HEK293 (cell line): ENCODE measurements around the gene CD177.
"Not testable (repeated sequence)": the region's sequence is repeated elsewhere in the genome, so short reads cannot be mapped to it uniquely, and the experiment has no call there.

Experiments
- CTCF ChIA-PET: fragments of 350-600 bp; formaldehyde crosslinking; extraction: SDS; loops from one replicate; lab custom pipeline; 2021; ENCODE audit warnings: antibody characterized with exemption; lab: Yijun Ruan, JAX
- POLR2A ChIA-PET: fragments of 300-600 bp; formaldehyde crosslinking; extraction: SDS; loops from one replicate; lab custom pipeline; 2020; ENCODE audit warnings: antibody characterized with exemption, inconsistent platforms; lab: Yijun Ruan, JAX
- H3K27ac ChIP-seq: fragments of 200-500 bp; sonication (Bioruptor generic); 2 replicates; pipeline ENCODE4 v1.5.1; 2014; ENCODE audit warnings: low read depth, low read length, control low read depth, inconsistent platforms; ENCODE audit errors: extremely low read depth
- H3K36me3 ChIP-seq, 2 experiments: fragments of 200-500 bp in 1 of 2; sonication (Bioruptor generic) in 1 of 2; 1 replicate in 1 of 2; 2 replicates in 1 of 2; pipeline ENCODE4 v1.5.1; 2014 to 2017; ENCODE audit warnings: inconsistent platforms in 2 of 2, low read length in 2 of 2; ENCODE audit not compliant: control insufficient read depth in 2 of 2, insufficient read depth in 1 of 2
- H3K4me1 ChIP-seq: fragments of 200-500 bp; sonication (Bioruptor generic); 2 replicates; pipeline ENCODE4 v1.5.1; 2014; ENCODE audit warnings: mild to moderate bottlenecking, low read length, inconsistent platforms; ENCODE audit not compliant: control insufficient read depth, insufficient read depth
- H3K4me3 ChIP-seq: 2 replicates; pipeline ENCODE4 v1.5.1; 2011; ENCODE audit warnings: low read depth, mild to moderate bottlenecking, control low read depth, low read length, moderate library complexity
- H3K9me3 ChIP-seq: fragments of 200-500 bp; sonication (Bioruptor generic); 2 replicates; pipeline ENCODE4 v1.5.1; 2014; ENCODE audit warnings: low read depth, low read length, inconsistent platforms; ENCODE audit not compliant: control insufficient read depth, insufficient read depth
- FEZF1 ChIP-seq: fragments of 450-650 bp; formaldehyde crosslinking; IDR thresholded peaks from 2 replicates; pipeline ENCODE4 v1.5.1; 2016; ENCODE audit warnings: missing biosample characterization, missing genetic modification characterization
- GLIS1 ChIP-seq: fragments of 450-650 bp; formaldehyde crosslinking; IDR thresholded peaks from 2 replicates; pipeline ENCODE4 v1.5.1; 2016; ENCODE audit warnings: missing biosample characterization, missing genetic modification characterization
- KLF17 ChIP-seq: fragments of 450-650 bp; formaldehyde crosslinking; IDR thresholded peaks from 2 replicates; pipeline ENCODE4 v1.5.1; 2016; ENCODE audit warnings: missing biosample characterization, missing genetic modification characterization
- KLF8 ChIP-seq: fragments of 450-650 bp; formaldehyde crosslinking; IDR thresholded peaks from 2 replicates; pipeline ENCODE4 v1.5.1; 2016; ENCODE audit warnings: missing biosample characterization, missing genetic modification characterization
- MZF1 ChIP-seq: fragments of 450-650 bp; formaldehyde crosslinking; IDR thresholded peaks from 2 replicates; pipeline ENCODE4 v1.5.1; 2017; ENCODE audit warnings: missing biosample characterization, missing genetic modification characterization, borderline replicate concordance
- OSR2 ChIP-seq: fragments of 450-650 bp; formaldehyde crosslinking; IDR thresholded peaks from 2 replicates; pipeline ENCODE4 v1.5.1; 2016; ENCODE audit warnings: missing biosample characterization, missing genetic modification characterization
- PRDM1 ChIP-seq: fragments of 450-650 bp; formaldehyde crosslinking; IDR thresholded peaks from 2 replicates; pipeline ENCODE4; 2016; ENCODE audit warnings: missing biosample characterization, missing genetic modification characterization
- PRDM10 ChIP-seq: fragments of 450-650 bp; formaldehyde crosslinking; IDR thresholded peaks from 2 replicates; pipeline ENCODE4 v1.5.1; 2016; ENCODE audit warnings: missing biosample characterization, missing genetic modification characterization
- SALL2 ChIP-seq: fragments of 450-650 bp; formaldehyde crosslinking; IDR thresholded peaks from 2 replicates; pipeline ENCODE4 v1.5.0; 2017; ENCODE audit warnings: missing biosample characterization, mild to moderate bottlenecking, missing genetic modification characterization, borderline replicate concordance
- WT1 ChIP-seq: fragments of 450-650 bp; formaldehyde crosslinking; IDR thresholded peaks from 2 replicates; pipeline ENCODE4 v1.5.1; 2016; ENCODE audit warnings: missing biosample characterization, missing genetic modification characterization
- ZBTB17 ChIP-seq: fragments of 450-650 bp; formaldehyde crosslinking; IDR thresholded peaks from 2 replicates; pipeline ENCODE4 v1.5.1; 2016; ENCODE audit warnings: missing biosample characterization, missing genetic modification characterization
- ZBTB20 ChIP-seq: fragments of 450-650 bp; formaldehyde crosslinking; IDR thresholded peaks from 2 replicates; pipeline ENCODE4 v1.5.1; 2016; ENCODE audit warnings: missing biosample characterization, missing genetic modification characterization
- ZBTB48 ChIP-seq: fragments of 450-650 bp; formaldehyde crosslinking; IDR thresholded peaks from 2 replicates; pipeline ENCODE4 v1.5.1; 2016; ENCODE audit warnings: missing biosample characterization, missing genetic modification characterization
- ZFP69B ChIP-seq: fragments of 450-650 bp; formaldehyde crosslinking; IDR thresholded peaks from 2 replicates; pipeline ENCODE4 v1.5.1; 2016; ENCODE audit warnings: missing biosample characterization, missing genetic modification characterization
- ZNF112 ChIP-seq: fragments of 450-650 bp; formaldehyde crosslinking; IDR thresholded peaks from 2 replicates; pipeline ENCODE4 v1.5.0; 2017; ENCODE audit warnings: missing biosample characterization, missing genetic modification characterization
- ZNF114 ChIP-seq: fragments of 450-650 bp; formaldehyde crosslinking; IDR thresholded peaks from 2 replicates; pipeline ENCODE4 v1.5.0; 2017; ENCODE audit warnings: missing biosample characterization, missing genetic modification characterization
- ZNF148 ChIP-seq: fragments of 450-650 bp; formaldehyde crosslinking; IDR thresholded peaks from 2 replicates; pipeline ENCODE4 v1.5.0; 2017; ENCODE audit warnings: missing biosample characterization, missing genetic modification characterization, borderline replicate concordance
- ZNF239 ChIP-seq: fragments of 450-650 bp; formaldehyde crosslinking; IDR thresholded peaks from 2 replicates; pipeline ENCODE4 v1.5.1; 2016; ENCODE audit warnings: missing biosample characterization, missing genetic modification characterization
- ZNF248 ChIP-seq: fragments of 450-650 bp; formaldehyde crosslinking; IDR thresholded peaks from 2 replicates; pipeline ENCODE4 v1.5.1; 2017; ENCODE audit warnings: missing biosample characterization, missing genetic modification characterization
- ZNF366 ChIP-seq: fragments of 450-650 bp; formaldehyde crosslinking; conservative IDR thresholded peaks from 2 replicates; pipeline ENCODE4 v1.5.1; 2016; ENCODE audit warnings: missing biosample characterization, missing genetic modification characterization
- ZNF521 ChIP-seq: fragments of 450-650 bp; formaldehyde crosslinking; IDR thresholded peaks from 2 replicates; pipeline ENCODE4 v1.5.1; 2017; ENCODE audit warnings: missing biosample characterization, mild to moderate bottlenecking, missing genetic modification characterization
- ZNF544 ChIP-seq: fragments of 450-650 bp; formaldehyde crosslinking; IDR thresholded peaks from 2 replicates; pipeline ENCODE4 v1.5.0; 2017; ENCODE audit warnings: missing biosample characterization, missing genetic modification characterization
- ZNF558 ChIP-seq: fragments of 450-650 bp; formaldehyde crosslinking; IDR thresholded peaks from 2 replicates; pipeline ENCODE4 v1.5.1; 2016; ENCODE audit warnings: missing biosample characterization, missing genetic modification characterization
- ZNF791 ChIP-seq: fragments of 450-650 bp; formaldehyde crosslinking; IDR thresholded peaks from 2 replicates; pipeline ENCODE4 v1.5.1; 2016; ENCODE audit warnings: missing biosample characterization, missing genetic modification characterization

CD177 gene

GRCh38 chr19:43340101-43340500 is 13.4 kb upstream of the CD177 start:
- POLR2A ChIA-PET, H3K36me3 ChIP-seq, H3K9me3 ChIP-seq, H3K27ac ChIP-seq, H3K4me3 ChIP-seq: not testable (repeated sequence)
- peaks cover 36% of the 10 kb centered on the region for H3K4me1 ChIP-seq
- CTCF ChIA-PET: interaction anchor here (0.6 kb wide), 1 partner anchor 543 kb away, joined by 6 read pairs; no protein-coding TSS in a partner anchor
- TF ChIP-seq ZNF112 (tag by site-specific recombination): 0 out of 2 replicates have a peak, but pooled peaks have one; percentile 44
- peak; percentile 99 for TF ChIP-seq ZNF366 (tag by site-specific recombination)
- TF ChIP-seq ZBTB48 (tag by site-specific recombination): 0 out of 2 replicates have a peak, but pooled peaks have one; percentile 21
- TF ChIP-seq ZNF148: peak; percentile 63; the same call in 1 of the 2 replicates
- TF ChIP-seq ZNF544 (tag by site-specific recombination): 0 out of 2 replicates have a peak, but pooled peaks have one; percentile 52
- TF ChIP-seq SALL2 (tag by site-specific recombination): peak; percentile 49; the same call in 1 of the 2 replicates
- 0 out of 2 replicates have a peak, but pooled peaks have one; percentile 2 for TF ChIP-seq ZNF239 (tag by site-specific recombination)
- 0 out of 2 replicates have a peak, but pooled peaks have one; percentile 78 for TF ChIP-seq ZNF521 (tag by site-specific recombination)
- TF ChIP-seq ZNF248 (tag by site-specific recombination): peak; percentile 84; the same call in 1 of the 2 replicates
- TF ChIP-seq PRDM1 (tag by site-specific recombination): peak; percentile 85
- TF ChIP-seq, all 188 proteins: peak for 10; not testable (repeated sequence) for 178

GRCh38 chr19:43341098-43341497 is 12.4 kb upstream of the CD177 start:
- CTCF ChIA-PET: interaction anchor here (1.0 kb wide), 1 partner anchor 40 kb away, joined by 3 read pairs; no protein-coding TSS in a partner anchor
- H3K9me3 ChIP-seq, POLR2A ChIA-PET, H3K27ac ChIP-seq, H3K4me3 ChIP-seq, H3K36me3 ChIP-seq: not testable (repeated sequence)
- peaks cover 36% of the 10 kb centered on the region for H3K4me1 ChIP-seq
- TF ChIP-seq SALL2 (tag by site-specific recombination) (peak; percentile 87; the same call in 1 of the 2 replicates), ZNF544 (tag by site-specific recombination) (peak; percentile 49; the same call in 1 of the 2 replicates), ZNF791 (tag by site-specific recombination) (peak; percentile 62; the same call in 1 of the 2 replicates), ZNF114 (tag by site-specific recombination) (peak; percentile 77; the same call in 1 of the 2 replicates), ZNF366 (tag by site-specific recombination) (peak; percentile 67)

- H3K36me3 ChIP-seq, H3K27ac ChIP-seq, POLR2A ChIA-PET, H3K9me3 ChIP-seq, H3K4me3 ChIP-seq: not testable (repeated sequence)
- peaks cover 36% of the 10 kb centered on the region for H3K4me1 ChIP-seq
- CTCF ChIA-PET: interaction anchor here (0.6 to 3.4 kb wide), 3 partner anchors 9 to 321 kb away, joined by 3 to 15 read pairs (median 3); no protein-coding TSS in a partner anchor
- TF ChIP-seq KLF17 (tag by site-specific recombination) (0 out of 2 replicates have a peak, but pooled peaks have one; percentile 38), GLIS1 (tag by site-specific recombination) (0 out of 2 replicates have a peak, but pooled peaks have one; percentile 12), WT1 (tag by site-specific recombination) (peak; percentile 48; the same call in 1 of the 2 replicates), ZBTB17 (peak; percentile 67), ZFP69B (tag by site-specific recombination) (peak; percentile 27; the same call in 1 of the 2 replicates), ZNF558 (peak; percentile 41; the same call in 1 of the 2 replicates), KLF8 (tag by site-specific recombination) (peak; percentile 47; the same call in 1 of the 2 replicates), ZNF366 (tag by site-specific recombination) (peak; percentile 46), ZBTB20 (tag by site-specific recombination) (0 out of 2 replicates have a peak, but pooled peaks have one; percentile 18), OSR2 (tag by site-specific recombination) (peak; percentile 15; the same call in 1 of the 2 replicates), MZF1 (peak; percentile 61; the same call in 1 of the 2 replicates), PRDM10 (peak; percentile 89), FEZF1 (tag by site-specific recombination) (peak; percentile 50)
Measured at GRCh38 chr19:43342104-43342503, 11.4 kb upstream of the CD177 start.
